ENCODE results near the gene BAHCC1.

Gene BAHCC1

DNA sequence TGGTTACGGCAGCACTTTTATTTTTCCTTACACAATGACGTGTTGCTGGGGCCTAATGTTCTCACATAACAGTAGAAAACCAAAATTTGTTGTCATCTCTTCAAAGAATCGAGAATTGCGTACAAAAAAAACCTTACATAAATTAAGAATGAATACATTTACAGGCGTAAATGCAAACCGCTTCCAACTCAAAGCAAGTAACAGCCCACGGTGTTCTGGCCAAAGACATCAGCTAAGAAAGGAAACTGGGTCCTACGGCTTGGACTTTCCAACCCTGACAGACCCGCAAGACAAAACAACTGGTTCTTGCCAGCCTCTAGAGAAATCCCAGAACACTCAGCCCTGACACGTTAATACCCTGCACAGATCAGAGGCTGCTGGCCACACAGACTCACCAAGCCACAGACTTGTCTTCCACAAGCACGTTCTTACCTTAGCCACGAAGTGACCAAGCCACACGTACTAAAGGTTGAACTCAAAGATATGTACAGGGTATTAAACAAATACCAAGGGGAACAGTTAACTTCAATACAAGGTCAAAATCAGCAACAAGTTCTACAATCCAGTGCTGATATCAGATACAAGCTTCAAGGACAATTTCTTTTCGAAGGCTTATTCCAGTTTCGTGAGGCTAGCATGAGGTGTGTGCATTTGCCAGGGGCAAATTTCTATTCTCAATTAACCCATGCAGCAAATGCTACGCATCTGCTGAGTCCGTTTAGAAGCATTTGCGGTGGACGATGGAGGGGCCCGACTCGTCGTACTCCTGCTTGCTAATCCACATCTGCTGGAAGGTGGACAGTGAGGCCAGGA, 114.9 kb downstream of the BAHCC1 start:
- peak overlapping the region; percentile 94 for H3K4me3 ChIP-seq (ENCODE audit: low read depth, low read length)
- peak in 1 of 2 donors; percentile 39 for DNase-seq
- no peak overlapping the region for H3K14ac ChIP-seq (ENCODE audit: low read length)
- peak overlapping the region; percentile 22 for H2BK5ac ChIP-seq (ENCODE audit: low read depth, low read length, poor library complexity)
- H2BK120ac ChIP-seq (ENCODE audit: insufficient read depth, low read length, poor library complexity): no peak overlapping the region
- no CpG with 5 or more reads among the region's 22 CpGs for WGBS (ENCODE audit: extremely low coverage, insufficient coverage, insufficient read length)
- H2AFZ ChIP-seq (ENCODE audit: insufficient read depth, low read length, poor library complexity): no peak overlapping the region
- peak overlapping the region; percentile 90 for H3K9ac ChIP-seq (ENCODE audit: low read length)
- no peak overlapping the region for H4K91ac ChIP-seq (ENCODE audit: low read depth, low read length)
- H3K18ac ChIP-seq (ENCODE audit: low read length): no peak overlapping the region
- H4K12ac ChIP-seq (ENCODE audit: low read depth, low read length): no peak overlapping the region
- no peak overlapping the region for H3K23ac ChIP-seq (ENCODE audit: low read length)
- no peak overlapping the region for H2BK12ac ChIP-seq (ENCODE audit: low read length)
- no peak overlapping the region for H2AK5ac ChIP-seq (ENCODE audit: low read length)
- H3K79me1 ChIP-seq (ENCODE audit: low read length): peaks cover 26% of the 10 kb centered on the region
- peaks cover 30 to 38% of the 10 kb centered on the region in 2 experiments for H3K36me3 ChIP-seq (ENCODE audit: control insufficient read depth in 1 of 2, insufficient read depth in 2 of 2, low read length in 2 of 2)
- H4K8ac ChIP-seq (ENCODE audit: low read depth, low read length): no peak overlapping the region
- peaks cover 42% of the 10 kb centered on the region for H3K79me2 ChIP-seq (ENCODE audit: control insufficient read depth, insufficient read depth, low read length, poor library complexity)
- H3K4me1 ChIP-seq (ENCODE audit: control insufficient read depth in 1 of 2, insufficient read depth in 2 of 2, low read length in 2 of 2): peaks cover 3 to 6% of the 10 kb centered on the region in 2 experiments
- peaks cover 8% of the 10 kb centered on the region for H3K9me3 ChIP-seq (ENCODE audit: insufficient read depth, low read depth, low read length)
- H3K27ac ChIP-seq (ENCODE audit: low read depth, low read length): peak overlapping the region; percentile 10
- H3K4ac ChIP-seq (ENCODE audit: low read depth, low read length): peak overlapping the region; percentile 82
- H3K27me3 ChIP-seq (ENCODE audit: insufficient read depth, low read length): no peaks in the 10 kb centered on the region
- H3K4me2 ChIP-seq (ENCODE audit: low read length): peak overlapping the region; percentile 70

DNA sequence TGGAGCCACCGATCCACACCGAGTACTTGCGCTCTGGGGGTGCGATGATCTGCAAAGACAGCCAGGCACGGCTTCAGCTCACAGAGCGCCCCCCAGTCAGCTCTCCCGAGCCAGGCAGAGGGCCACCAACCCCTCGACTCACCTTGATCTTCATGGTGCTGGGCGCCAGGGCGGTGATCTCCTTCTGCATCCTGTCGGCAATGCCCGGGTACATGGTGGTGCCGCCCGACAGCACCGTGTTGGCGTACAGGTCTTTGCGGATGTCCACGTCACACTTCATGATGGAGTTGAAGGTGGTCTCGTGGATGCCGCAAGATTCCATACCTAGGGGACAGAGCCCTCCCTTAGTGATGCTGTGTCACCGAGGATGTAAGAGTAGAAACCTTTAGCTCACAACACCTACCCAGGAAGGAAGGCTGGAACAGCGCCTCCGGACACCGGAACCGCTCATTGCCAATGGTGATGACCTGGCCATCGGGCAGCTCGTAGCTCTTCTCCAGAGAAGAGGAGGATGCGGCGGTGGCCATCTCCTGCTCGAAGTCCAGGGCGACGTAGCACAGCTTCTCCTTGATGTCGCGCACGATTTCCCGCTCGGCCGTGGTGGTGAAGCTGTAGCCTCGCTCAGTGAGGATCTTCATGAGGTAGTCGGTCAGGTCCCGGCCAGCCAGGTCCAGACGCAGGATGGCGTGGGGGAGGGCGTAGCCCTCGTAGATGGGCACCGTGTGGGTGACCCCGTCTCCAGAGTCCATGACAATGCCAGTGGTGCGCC, 115.7 kb downstream of the BAHCC1 start:
- no peak overlapping the region for H2AFZ ChIP-seq (ENCODE audit: insufficient read depth, low read length, poor library complexity)
- H4K8ac ChIP-seq (ENCODE audit: low read depth, low read length): no peak overlapping the region
- WGBS (ENCODE audit: extremely low coverage, insufficient coverage, insufficient read length): no CpG with 5 or more reads among the region's 48 CpGs

DNA sequence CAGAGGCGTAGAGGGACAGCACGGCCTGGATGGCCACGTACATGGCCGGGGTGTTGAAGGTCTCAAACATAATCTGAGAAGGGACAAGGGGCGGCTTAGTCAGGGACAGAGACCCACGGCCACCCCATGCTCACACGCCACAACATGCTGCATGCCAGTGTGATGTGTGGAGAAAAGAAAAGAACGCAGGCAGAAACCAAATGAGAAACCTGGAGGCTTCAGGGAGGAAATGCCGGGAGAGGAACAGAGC, 116.2 kb downstream of the BAHCC1 start:
- H2BK12ac ChIP-seq (ENCODE audit: low read length): no peak overlapping the region
- H3K9ac ChIP-seq (ENCODE audit: low read length): peak overlapping the region; percentile 90
- no peak overlapping the region for H3K18ac ChIP-seq (ENCODE audit: low read length)
- H2AK5ac ChIP-seq (ENCODE audit: low read length): no peak overlapping the region
- no peak overlapping the region for H3K23ac ChIP-seq (ENCODE audit: low read length)
- H3K4me3 ChIP-seq (ENCODE audit: low read depth, low read length): peak overlapping the region; percentile 94
- WGBS (ENCODE audit: extremely low coverage, insufficient coverage, insufficient read length): no CpG with 5 or more reads among the region's 9 CpGs
- no peak overlapping the region for H3K27ac ChIP-seq (ENCODE audit: low read depth, low read length)
- no peak overlapping the region for H2AFZ ChIP-seq (ENCODE audit: insufficient read depth, low read length, poor library complexity)
- peaks cover 8% of the 10 kb centered on the region for H3K9me3 ChIP-seq (ENCODE audit: insufficient read depth, low read depth, low read length)
- H4K8ac ChIP-seq (ENCODE audit: low read depth, low read length): no peak overlapping the region
- no peak overlapping the region for H4K12ac ChIP-seq (ENCODE audit: low read depth, low read length)
- peaks cover 32% of the 10 kb centered on the region for H3K79me1 ChIP-seq (ENCODE audit: low read length)
- H3K4me2 ChIP-seq (ENCODE audit: low read length): peak overlapping the region; percentile 70
- H3K4me1 ChIP-seq (ENCODE audit: control insufficient read depth in 1 of 2, insufficient read depth in 2 of 2, low read length in 2 of 2): peaks cover 13 to 15% of the 10 kb centered on the region in 2 experiments
- H2BK120ac ChIP-seq (ENCODE audit: insufficient read depth, low read length, poor library complexity): no peak overlapping the region
- no peak overlapping the region for H3K14ac ChIP-seq (ENCODE audit: low read length)
- H3K27me3 ChIP-seq (ENCODE audit: insufficient read depth, low read length): no peaks in the 10 kb centered on the region
- peaks cover 30 to 38% of the 10 kb centered on the region in 2 experiments for H3K36me3 ChIP-seq (ENCODE audit: control insufficient read depth in 1 of 2, insufficient read depth in 2 of 2, low read length in 2 of 2)
- H3K4ac ChIP-seq (ENCODE audit: low read depth, low read length): peak overlapping the region; percentile 82
- DNase-seq: no peak
- H3K79me2 ChIP-seq (ENCODE audit: control insufficient read depth, insufficient read depth, low read length, poor library complexity): peaks cover 48% of the 10 kb centered on the region
- no peak overlapping the region for H4K91ac ChIP-seq (ENCODE audit: low read depth, low read length)
- no peak overlapping the region for H2BK5ac ChIP-seq (ENCODE audit: low read depth, low read length, poor library complexity)

More for the DNA sequence above, 115.7 kb downstream of the BAHCC1 start:
- no peaks in the 10 kb centered on the region for H3K27me3 ChIP-seq (ENCODE audit: insufficient read depth, low read length)
- peaks cover 30 to 38% of the 10 kb centered on the region in 2 experiments for H3K36me3 ChIP-seq (ENCODE audit: control insufficient read depth in 1 of 2, insufficient read depth in 2 of 2, low read length in 2 of 2)
- H3K4me2 ChIP-seq (ENCODE audit: low read length): peak overlapping the region; percentile 70
- H3K27ac ChIP-seq (ENCODE audit: low read depth, low read length): no peak overlapping the region
- DNase-seq: peak in 1 of 2 donors; percentile 24
- no peak overlapping the region for H4K91ac ChIP-seq (ENCODE audit: low read depth, low read length)
- no peak overlapping the region for H2BK120ac ChIP-seq (ENCODE audit: insufficient read depth, low read length, poor library complexity)
- H3K4me1 ChIP-seq (ENCODE audit: control insufficient read depth in 1 of 2, insufficient read depth in 2 of 2, low read length in 2 of 2): peaks cover 10 to 11% of the 10 kb centered on the region in 2 experiments
- H2AK5ac ChIP-seq (ENCODE audit: low read length): no peak overlapping the region
- peak overlapping the region; percentile 90 for H3K9ac ChIP-seq (ENCODE audit: low read length)
- H2BK12ac ChIP-seq (ENCODE audit: low read length): no peak overlapping the region
- no peak overlapping the region for H3K23ac ChIP-seq (ENCODE audit: low read length)
- H3K14ac ChIP-seq (ENCODE audit: low read length): no peak overlapping the region
- H3K79me2 ChIP-seq (ENCODE audit: control insufficient read depth, insufficient read depth, low read length, poor library complexity): peaks cover 45% of the 10 kb centered on the region
- no peak overlapping the region for H3K18ac ChIP-seq (ENCODE audit: low read length)
- peaks cover 8% of the 10 kb centered on the region for H3K9me3 ChIP-seq (ENCODE audit: insufficient read depth, low read depth, low read length)
- no peak overlapping the region for H2BK5ac ChIP-seq (ENCODE audit: low read depth, low read length, poor library complexity)
- peak overlapping the region; percentile 94 for H3K4me3 ChIP-seq (ENCODE audit: low read depth, low read length)
- peak overlapping the region; percentile 82 for H3K4ac ChIP-seq (ENCODE audit: low read depth, low read length)
- H4K12ac ChIP-seq (ENCODE audit: low read depth, low read length): no peak overlapping the region
- H3K79me1 ChIP-seq (ENCODE audit: low read length): peaks cover 29% of the 10 kb centered on the region

DNA sequence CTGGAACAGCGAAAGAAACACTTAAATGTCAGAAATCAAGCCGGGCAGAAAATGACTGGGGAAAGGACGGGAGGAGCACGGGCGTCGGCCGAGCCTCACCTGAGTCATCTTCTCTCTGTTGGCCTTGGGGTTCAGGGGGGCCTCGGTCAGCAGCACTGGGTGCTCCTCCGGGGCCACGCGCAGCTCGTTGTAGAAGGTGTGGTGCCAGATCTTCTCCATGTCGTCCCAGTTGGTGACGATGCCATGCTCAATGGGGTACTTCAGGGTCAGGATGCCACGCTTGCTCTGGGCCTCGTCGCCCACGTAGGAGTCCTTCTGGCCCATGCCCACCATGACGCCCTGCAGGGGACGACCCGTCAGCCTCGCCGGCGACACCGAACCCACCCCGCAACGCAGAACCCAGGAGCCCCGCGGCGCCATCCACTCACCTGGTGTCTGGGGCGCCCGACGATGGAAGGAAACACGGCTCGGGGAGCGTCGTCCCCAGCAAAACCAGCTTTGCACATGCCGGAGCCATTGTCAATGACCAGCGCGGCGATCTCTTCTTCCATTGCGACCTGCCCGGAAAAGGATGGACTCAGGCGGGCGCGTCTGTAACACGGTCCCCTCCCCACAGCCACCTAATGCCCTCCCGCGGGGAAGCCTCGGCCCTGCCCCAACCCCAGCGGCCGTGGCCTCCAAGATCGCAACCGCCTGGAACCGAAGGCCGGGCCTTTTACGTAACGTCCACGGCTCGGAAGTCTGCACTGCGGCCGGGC, 116.7 kb downstream of the BAHCC1 start:
- H3K36me3 ChIP-seq (ENCODE audit: control insufficient read depth in 1 of 2, insufficient read depth in 2 of 2, low read length in 2 of 2): peaks cover 30 to 38% of the 10 kb centered on the region in 2 experiments
- peak in 1 of 2 donors; percentile 51 for DNase-seq
- peak overlapping the region; percentile 33 for H4K8ac ChIP-seq (ENCODE audit: low read depth, low read length)
- H4K91ac ChIP-seq (ENCODE audit: low read depth, low read length): no peak overlapping the region
- H3K27me3 ChIP-seq (ENCODE audit: insufficient read depth, low read length): no peaks in the 10 kb centered on the region
- H3K9me3 ChIP-seq (ENCODE audit: insufficient read depth, low read depth, low read length): peaks cover 8% of the 10 kb centered on the region
- H2BK5ac ChIP-seq (ENCODE audit: low read depth, low read length, poor library complexity): peak overlapping the region; percentile 73
- peak overlapping the region; percentile 90 for H3K9ac ChIP-seq (ENCODE audit: low read length)
- peaks cover 18 to 19% of the 10 kb centered on the region in 2 experiments for H3K4me1 ChIP-seq (ENCODE audit: control insufficient read depth in 1 of 2, insufficient read depth in 2 of 2, low read length in 2 of 2)
- peak overlapping the region; percentile 95 for H3K14ac ChIP-seq (ENCODE audit: low read length)
- peak overlapping the region; percentile 62 for H2AK5ac ChIP-seq (ENCODE audit: low read length)
- WGBS (ENCODE audit: extremely low coverage, insufficient coverage, insufficient read length): no CpG with 5 or more reads among the region's 62 CpGs
- H2AFZ ChIP-seq (ENCODE audit: insufficient read depth, low read length, poor library complexity): no peak overlapping the region
- H2BK120ac ChIP-seq (ENCODE audit: insufficient read depth, low read length, poor library complexity): peak overlapping the region; percentile 48
- H3K4me2 ChIP-seq (ENCODE audit: low read length): peak overlapping the region; percentile 70
- H3K79me1 ChIP-seq (ENCODE audit: low read length): peaks cover 33% of the 10 kb centered on the region
- H3K18ac ChIP-seq (ENCODE audit: low read length): peak overlapping the region; percentile 4
- peaks cover 49% of the 10 kb centered on the region for H3K79me2 ChIP-seq (ENCODE audit: control insufficient read depth, insufficient read depth, low read length, poor library complexity)
- peak overlapping the region; percentile 14 for H4K12ac ChIP-seq (ENCODE audit: low read depth, low read length)
- H3K4me3 ChIP-seq (ENCODE audit: low read depth, low read length): peak overlapping the region; percentile 94
- no peak overlapping the region for H3K23ac ChIP-seq (ENCODE audit: low read length)
- H2BK12ac ChIP-seq (ENCODE audit: low read length): no peak overlapping the region
- H3K4ac ChIP-seq (ENCODE audit: low read depth, low read length): peak overlapping the region; percentile 82
- H3K27ac ChIP-seq (ENCODE audit: low read depth, low read length): peak overlapping the region; percentile 77

Data from trophoblast cell (in vitro differentiated cells and primary cell).